GM18519 (cell line): Measurements from ENCODE around the gene FOXP1.

Experiments used
- ATAC-seq: cut with Tn5 transposase; IDR thresholded peaks from one replicate; pipeline ENCODE4 v1.9.1; 2021; ENCODE audit warnings: mild to moderate bottlenecking, moderate library complexity; ENCODE audit not compliant: unreplicated experiment, low FRiP score

FOXP1 gene

GRCh38 chr3:71127052-71127831 is 456.3 kb downstream of the FOXP1 start:
- ATAC-seq: no peak

- ATAC-seq: no peak
Measured at GRCh38 chr3:71125738-71126137, 457.8 kb downstream of the FOXP1 start.

- no peak for ATAC-seq
Measured at GRCh38 chr3:71124048-71124447, 459.5 kb downstream of the FOXP1 start.

- no peak for ATAC-seq
Measured at GRCh38 chr3:71122641-71123040, 460.9 kb downstream of the FOXP1 start.

GRCh38 chr3:71121429-71122167 is 461.9 kb downstream of the FOXP1 start:
- ATAC-seq: no peak

- no peak for ATAC-seq
Measured at GRCh38 chr3:71120012-71120411, 463.5 kb downstream of the FOXP1 start.

- ATAC-seq: no peak
Measured at GRCh38 chr3:71119171-71119570, 464.4 kb downstream of the FOXP1 start.

- no peak for ATAC-seq
Measured at GRCh38 chr3:71118436-71118835, 465.1 kb downstream of the FOXP1 start.

- ATAC-seq: no peak
Measured at GRCh38 chr3:71117572-71118247, 465.8 kb downstream of the FOXP1 start.

- ATAC-seq: no peak
Measured at GRCh38 chr3:71114610-71115009, 468.9 kb downstream of the FOXP1 start.

- ATAC-seq: no peak
Measured at GRCh38 chr3:71112576-71112975, 471.0 kb downstream of the FOXP1 start.

GRCh38 chr3:71111784-71112440 is 471.6 kb downstream of the FOXP1 start:
- no peak for ATAC-seq

GRCh38 chr3:71110385-71111222 is 472.9 kb downstream of the FOXP1 start:
- ATAC-seq: no peak

- no peak for ATAC-seq
Measured at GRCh38 chr3:71109977-71110285, 473.6 kb downstream of the FOXP1 start.

GRCh38 chr3:71109241-71109976 is 474.1 kb downstream of the FOXP1 start:
- ATAC-seq: no peak

GRCh38 chr3:71107926-71108325 is 475.6 kb downstream of the FOXP1 start:
- ATAC-seq: no peak

GRCh38 chr3:71104976-71105375 is 478.6 kb downstream of the FOXP1 start:
- ATAC-seq: no peak

GRCh38 chr3:71104556-71104955 is 479.0 kb downstream of the FOXP1 start:
- ATAC-seq: no peak

GRCh38 chr3:71104121-71104541 is 479.4 kb downstream of the FOXP1 start:
- no peak for ATAC-seq
